DOHH2 (cell line): ENCODE data around the gene ZFYVE9.

Experiments
- CTCF ChIP-seq: fragments of 200-600 bp; sonication (generic); IDR thresholded peaks from one replicate; pipeline ENCODE4 v1.5.1; 2014; ENCODE audit warnings: antibody characterized with exemption, mild to moderate bottlenecking, low read depth, low read length; ENCODE audit not compliant: poor library complexity, severe bottlenecking
- EZH2phosphoT487 ChIP-seq: fragments of 200-600 bp; sonication (generic); IDR thresholded peaks from 2 replicates; pipeline ENCODE4 v1.6.1; 2017; ENCODE audit warnings: borderline replicate concordance, mild to moderate bottlenecking, antibody characterized with exemption, low read length, moderate library complexity, mixed read lengths

DNA sequence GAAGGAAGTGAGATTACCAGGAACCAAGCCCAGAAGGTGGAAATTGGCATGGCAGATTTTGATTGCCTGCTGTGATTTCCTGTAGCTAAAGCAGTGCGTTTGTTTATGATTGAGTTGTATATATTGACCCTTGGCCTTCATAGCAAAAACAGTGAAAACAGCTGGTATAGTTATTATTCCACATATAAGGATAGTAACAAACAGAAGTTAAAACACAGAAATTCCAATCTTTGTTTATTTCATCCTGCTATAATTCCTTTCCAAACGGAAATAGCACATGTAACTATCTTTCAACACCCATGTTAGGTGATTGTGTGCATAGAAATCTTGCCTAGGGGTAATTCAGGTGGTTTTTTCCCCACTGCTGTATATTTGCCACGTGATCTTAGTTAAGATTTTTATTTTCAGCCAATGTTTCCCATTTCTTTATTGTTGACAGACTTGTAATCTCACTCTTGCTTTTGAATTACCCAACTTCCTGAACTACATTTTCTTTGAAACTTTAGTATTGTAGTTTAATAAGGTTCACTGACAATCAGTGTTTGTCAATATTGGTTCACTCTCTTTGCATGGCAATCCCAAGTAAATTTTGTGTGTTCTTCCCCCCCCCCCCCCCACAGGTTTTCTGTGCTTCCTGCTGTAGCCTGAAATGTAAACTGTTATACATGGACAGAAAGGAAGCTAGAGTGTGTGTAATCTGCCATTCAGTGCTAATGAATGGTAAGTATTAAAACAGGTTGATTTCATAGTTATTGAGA lies 121.4 kb downstream of the ZFYVE9 start:
- TF ChIP-seq CTCF (no peak), EZH2phosphoT487 (no peak)
